ENCODE measurements around the gene PAX2.

The PAX2 gene

DNA sequence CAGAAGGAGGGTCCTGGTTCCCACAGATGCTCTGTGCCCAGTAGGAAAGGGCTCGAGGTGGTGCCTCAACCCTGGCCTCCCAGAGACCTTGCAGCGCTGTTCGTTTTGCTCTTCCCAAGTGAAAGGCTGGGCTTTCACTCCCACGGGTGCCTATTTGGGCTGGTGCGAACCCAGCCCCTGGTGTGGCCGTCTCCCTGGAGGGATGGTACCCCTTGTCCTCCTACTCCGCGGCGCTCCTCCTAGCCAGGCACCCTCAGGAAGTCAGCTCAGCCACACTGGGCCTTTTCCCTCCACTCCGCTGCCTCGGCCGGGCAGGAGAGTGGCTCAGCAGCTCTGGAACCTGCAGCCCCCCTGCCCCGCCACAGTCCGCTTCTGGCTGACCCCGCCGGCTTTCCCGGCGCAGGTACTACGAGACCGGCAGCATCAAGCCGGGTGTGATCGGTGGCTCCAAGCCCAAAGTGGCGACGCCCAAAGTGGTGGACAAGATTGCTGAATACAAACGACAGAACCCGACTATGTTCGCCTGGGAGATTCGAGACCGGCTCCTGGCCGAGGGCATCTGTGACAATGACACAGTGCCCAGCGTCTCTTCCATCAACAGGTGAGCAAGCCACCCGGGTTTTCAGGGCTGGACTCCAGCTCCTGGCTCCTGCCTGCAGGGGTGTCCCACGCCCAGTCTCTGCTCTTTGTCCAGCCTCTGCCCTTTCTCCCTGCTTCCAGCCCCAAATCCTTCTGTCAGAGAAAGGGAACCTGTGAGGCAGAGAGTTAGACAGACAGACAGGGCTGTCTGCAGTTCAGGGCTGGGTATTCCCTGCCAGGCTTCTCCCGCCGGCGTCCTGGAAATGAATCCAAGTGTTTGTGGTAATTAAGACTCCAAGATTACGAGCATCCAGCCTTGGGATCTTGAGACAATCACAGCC, 5.2 kb downstream of the PAX2 start:
- in situ Hi-C loops (cut with HindIII; ENCODE audit: low sequenced_read_pairs): no loop called here

DNA sequence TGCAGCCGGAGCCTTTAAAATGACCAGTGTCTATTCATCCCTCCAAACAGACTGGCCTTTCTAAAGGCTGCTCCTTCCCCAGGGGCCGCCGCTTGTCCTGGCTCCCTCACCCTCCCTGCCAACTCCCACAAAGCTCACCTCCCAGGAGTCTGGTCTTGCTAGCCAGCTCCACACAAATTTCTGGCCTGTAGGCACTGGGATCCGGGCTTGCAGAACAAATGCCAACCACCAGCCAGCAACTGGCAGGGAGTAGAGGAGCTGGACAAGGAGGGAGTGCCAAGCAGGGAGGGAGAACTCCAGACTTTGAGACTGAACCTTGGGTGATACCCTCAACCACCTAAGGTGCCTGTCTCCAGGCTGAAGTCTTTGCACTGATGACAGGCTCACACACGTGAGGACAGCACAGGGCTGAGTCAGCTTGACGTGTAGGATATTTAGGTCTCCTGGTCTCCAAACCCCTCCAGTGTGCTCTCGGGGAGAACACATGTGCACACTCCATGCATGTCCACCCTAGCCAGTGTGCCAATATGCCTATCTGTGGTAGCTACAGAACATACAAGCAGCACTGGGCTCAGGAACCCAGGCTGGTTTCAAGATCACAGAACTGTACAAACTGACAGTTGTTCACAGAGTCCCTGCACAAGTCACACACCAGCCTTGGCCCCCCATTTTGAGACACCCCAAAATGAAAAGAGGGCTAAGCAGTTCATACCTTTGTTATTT, 6.0 kb downstream of the PAX2 start:
- in situ Hi-C loops (cut with HindIII; ENCODE audit: low sequenced_read_pairs): no loop called here

DNA sequence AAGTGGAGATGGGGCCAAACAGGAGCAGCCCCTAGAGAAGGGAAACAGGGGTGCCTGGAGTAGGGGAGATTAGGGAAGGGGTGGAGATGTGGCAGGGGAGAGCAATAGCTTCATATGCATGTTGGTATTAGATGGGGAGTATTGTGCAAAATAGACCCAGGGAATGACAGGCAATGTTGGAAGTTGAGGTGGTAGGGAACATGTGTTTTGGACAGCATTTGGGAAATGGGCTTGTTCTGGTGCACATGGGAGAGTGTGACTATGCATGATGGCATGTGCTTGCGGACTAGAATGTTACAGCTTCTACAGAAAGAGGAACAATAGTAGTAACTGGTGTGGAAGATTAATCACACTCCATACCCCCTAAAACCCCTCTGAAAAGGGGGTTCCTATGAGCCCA, 10.4 kb downstream of the PAX2 start:
- in situ Hi-C loops (cut with HindIII; ENCODE audit: low sequenced_read_pairs): no loop called here

- in situ Hi-C loops (cut with HindIII; ENCODE audit: low sequenced_read_pairs): no loop called here
Measured at GRCh38 chr10:100759331-100759730, 13.9 kb downstream of the PAX2 start.

GRCh38 chr10:100760726-100761125, 15.3 kb downstream of the PAX2 start:
- in situ Hi-C loops (cut with HindIII; ENCODE audit: low sequenced_read_pairs): loop anchor here (5.0 kb wide), 2 partner anchors 42 to 77 kb away; no protein-coding TSS in a partner anchor

DNA sequence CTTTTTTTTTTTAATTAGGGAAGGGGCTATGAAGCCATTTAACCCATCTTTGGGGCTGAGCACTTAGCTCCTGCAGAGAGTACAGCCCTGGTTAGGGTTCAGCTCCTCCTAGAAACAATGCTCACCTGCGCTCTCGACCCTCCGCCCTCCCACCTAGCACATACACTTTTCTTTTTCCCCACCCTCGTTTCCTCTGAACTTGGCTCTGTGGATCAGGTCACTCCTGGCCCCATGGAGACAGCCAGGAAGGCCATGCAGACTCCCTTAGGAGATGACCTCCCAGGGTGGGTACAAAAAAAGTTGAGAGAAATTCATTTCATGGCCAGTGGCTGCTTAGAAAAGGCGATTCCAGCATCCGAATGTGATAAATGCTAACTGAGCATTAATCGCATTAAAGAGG, 15.8 kb downstream of the PAX2 start:
- in situ Hi-C loops (cut with HindIII; ENCODE audit: low sequenced_read_pairs): loop anchor here (5.0 kb wide), 2 partner anchors 41 to 76 kb away; no protein-coding TSS in a partner anchor

- in situ Hi-C loops (cut with HindIII; ENCODE audit: low sequenced_read_pairs): loop anchor here (5.0 kb wide), 2 partner anchors 39 to 74 kb away; no protein-coding TSS in a partner anchor
Measured at GRCh38 chr10:100763043-100763747, 17.8 kb downstream of the PAX2 start.

GRCh38 chr10:100766693-100767421, 21.5 kb downstream of the PAX2 start:
- in situ Hi-C loops (cut with HindIII; ENCODE audit: low sequenced_read_pairs): no loop called here

DNA sequence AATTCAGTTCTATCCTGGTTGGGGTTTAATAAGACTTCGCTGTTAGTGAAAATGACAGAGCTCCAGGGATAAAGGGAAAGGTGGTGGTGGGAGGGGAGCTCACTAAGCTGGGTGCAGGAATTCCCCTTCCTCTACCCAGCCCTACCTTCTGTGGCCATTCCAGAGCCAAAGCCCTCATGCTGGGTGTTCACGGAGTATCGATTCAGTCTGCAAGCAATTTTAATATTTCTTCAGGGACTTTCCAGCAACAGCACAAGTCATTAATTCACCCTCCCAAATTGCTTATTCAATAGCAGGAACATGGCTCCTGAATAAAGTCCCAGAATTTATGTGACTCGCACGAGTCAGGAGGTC, 22.0 kb downstream of the PAX2 start:
- in situ Hi-C loops (cut with HindIII; ENCODE audit: low sequenced_read_pairs): no loop called here

DNA sequence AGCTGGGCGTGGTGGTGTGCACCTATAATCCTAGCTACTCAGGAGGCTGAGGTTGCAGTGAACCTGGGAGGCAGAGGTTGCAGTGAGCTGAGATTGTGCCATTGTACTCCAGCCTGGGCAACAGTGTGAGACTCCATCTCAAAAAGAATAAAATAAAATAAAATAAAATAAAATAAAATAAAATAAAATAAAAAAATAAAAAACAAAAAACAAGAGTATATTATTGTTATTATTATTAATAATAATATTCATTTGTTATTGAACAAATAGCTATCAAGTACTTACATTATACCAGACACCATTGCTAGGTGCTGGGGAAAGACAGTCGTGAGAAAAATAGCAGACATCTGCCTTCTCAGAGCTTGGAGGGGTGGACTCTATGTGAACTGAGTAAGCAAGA, 24.1 kb downstream of the PAX2 start:
- in situ Hi-C loops (cut with HindIII; ENCODE audit: low sequenced_read_pairs): no loop called here

- in situ Hi-C loops (cut with HindIII; ENCODE audit: low sequenced_read_pairs): no loop called here
Measured at GRCh38 chr10:100773646-100774045, 28.3 kb downstream of the PAX2 start.

DNA sequence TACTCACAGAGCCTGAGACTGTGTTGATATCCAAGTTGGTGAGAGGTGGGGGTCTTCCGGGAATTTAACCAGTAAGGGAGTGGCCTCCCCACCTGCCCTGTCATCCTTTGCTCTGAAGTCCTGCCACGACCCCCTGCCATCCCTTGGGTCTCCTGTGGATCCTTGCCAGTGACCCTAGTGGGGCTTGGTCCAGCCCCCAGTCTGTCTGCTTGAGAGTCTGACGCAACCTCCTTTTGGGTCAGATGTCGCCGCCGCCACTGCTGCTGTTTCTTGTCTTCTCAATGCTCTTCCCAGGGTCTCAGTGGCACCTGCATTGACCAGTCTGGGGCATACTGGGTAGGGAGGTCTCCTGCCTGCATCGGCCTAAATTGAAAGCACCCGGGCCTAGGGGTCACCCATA, 28.8 kb downstream of the PAX2 start:
- in situ Hi-C loops (cut with HindIII; ENCODE audit: low sequenced_read_pairs): no loop called here

DNA sequence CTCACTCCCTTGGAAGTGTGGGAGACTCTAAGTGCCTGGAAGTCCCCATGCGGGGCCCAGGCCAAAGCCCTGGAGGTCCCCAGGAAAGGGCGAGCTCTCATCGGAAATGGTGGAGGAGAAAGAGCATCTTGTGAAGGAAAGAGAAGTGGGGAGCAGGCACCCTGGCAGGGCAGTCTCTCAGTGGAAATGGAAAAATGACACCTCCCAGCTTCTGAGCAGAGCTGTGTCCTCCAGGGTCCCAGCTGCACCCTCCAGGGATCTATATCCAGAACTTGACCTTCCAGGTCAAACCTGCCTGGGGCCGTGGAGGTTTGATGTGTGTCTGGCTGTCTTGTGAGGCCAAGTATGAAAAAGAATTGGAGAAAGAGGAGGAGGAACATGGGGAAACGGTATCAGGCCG, 29.5 kb downstream of the PAX2 start:
- in situ Hi-C loops (cut with HindIII; ENCODE audit: low sequenced_read_pairs): no loop called here

GRCh38 chr10:100775386-100775785, 30.0 kb downstream of the PAX2 start:
- in situ Hi-C loops (cut with HindIII; ENCODE audit: low sequenced_read_pairs): no loop called here

DNA sequence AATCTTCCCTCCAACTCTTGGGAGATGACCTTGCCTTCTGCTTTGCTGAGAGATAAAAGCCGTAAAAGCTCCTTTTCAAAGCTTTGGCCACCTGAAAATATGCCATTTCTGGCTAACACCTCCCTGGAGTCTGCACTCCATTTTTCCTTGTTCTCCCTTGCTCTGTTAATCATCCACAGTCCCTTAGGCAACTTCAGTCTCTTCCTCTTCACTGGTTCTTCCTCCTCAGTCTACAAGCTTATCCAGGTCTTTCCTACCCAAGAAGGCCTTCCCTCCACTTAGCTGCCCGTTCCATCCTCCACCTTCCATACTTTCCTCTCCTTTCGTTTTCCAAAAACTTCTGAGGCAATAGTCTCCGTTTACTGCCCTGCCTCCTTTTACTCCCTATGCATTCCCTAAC, 30.5 kb downstream of the PAX2 start:
- in situ Hi-C loops (cut with HindIII; ENCODE audit: low sequenced_read_pairs): no loop called here

GRCh38 chr10:100776671-100777070, 31.3 kb downstream of the PAX2 start:
- in situ Hi-C loops (cut with HindIII; ENCODE audit: low sequenced_read_pairs): no loop called here

DNA sequence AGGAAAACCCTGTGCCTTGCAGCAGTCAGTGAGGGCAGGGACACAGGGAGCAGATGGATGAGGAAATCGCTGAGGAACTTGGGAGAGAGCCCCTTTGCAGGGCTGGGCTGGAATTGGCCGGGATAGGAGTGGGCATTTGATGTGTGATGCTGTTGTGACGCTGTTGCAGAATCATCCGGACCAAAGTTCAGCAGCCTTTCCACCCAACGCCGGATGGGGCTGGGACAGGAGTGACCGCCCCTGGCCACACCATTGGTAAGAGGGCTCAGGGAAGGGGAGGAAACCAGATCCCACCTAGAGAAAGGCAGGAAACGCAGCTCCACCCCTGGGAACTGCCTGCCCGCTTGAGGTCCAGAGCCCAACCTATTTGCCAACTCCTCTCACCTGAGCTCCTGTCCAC, 33.9 kb downstream of the PAX2 start:
- in situ Hi-C loops (cut with HindIII; ENCODE audit: low sequenced_read_pairs): no loop called here

DNA sequence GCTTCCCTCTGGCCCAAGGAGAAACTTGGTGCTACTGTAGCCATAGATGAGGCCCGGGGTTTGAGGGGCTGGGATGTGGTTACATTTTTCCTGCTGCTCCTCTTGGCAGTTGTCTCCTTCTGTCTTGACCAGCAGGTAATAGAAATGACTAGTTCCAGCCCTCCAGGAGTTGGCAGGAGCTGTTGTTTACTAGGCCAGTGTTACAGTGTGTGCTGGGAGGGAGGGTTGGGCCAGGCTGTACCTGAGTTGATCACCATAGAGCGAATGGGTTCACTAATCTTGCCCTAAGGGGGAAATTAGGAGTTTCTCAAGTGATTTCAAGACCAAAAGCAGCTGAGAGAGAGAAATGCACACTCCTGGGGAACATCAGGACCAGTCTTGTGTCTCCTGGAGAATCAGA, 34.9 kb downstream of the PAX2 start:
- in situ Hi-C loops (cut with HindIII; ENCODE audit: low sequenced_read_pairs): no loop called here

DNA sequence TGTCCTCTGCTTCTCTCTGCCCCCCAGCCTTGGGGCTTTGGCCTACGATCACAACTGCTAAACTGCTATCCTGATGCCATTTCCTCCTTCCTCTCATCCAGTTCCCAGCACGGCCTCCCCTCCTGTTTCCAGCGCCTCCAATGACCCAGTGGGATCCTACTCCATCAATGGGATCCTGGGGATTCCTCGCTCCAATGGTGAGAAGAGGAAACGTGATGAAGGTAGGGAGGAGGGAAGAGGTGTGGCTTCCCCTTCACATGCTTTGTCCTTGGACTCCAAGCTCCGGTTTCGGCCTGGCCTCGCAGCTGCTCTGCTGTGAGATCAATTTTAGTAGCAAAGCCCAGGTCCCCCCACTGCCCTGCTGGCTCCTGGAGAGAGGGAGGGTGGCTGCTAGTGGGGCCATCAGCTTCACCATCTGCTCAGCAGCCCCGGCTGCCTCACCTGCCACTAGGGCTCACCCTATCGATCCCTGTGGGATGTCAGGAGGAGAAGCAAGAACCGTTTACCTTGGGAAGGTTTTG, 35.8 kb downstream of the PAX2 start:
- in situ Hi-C loops (cut with HindIII; ENCODE audit: low sequenced_read_pairs): no loop called here

DNA sequence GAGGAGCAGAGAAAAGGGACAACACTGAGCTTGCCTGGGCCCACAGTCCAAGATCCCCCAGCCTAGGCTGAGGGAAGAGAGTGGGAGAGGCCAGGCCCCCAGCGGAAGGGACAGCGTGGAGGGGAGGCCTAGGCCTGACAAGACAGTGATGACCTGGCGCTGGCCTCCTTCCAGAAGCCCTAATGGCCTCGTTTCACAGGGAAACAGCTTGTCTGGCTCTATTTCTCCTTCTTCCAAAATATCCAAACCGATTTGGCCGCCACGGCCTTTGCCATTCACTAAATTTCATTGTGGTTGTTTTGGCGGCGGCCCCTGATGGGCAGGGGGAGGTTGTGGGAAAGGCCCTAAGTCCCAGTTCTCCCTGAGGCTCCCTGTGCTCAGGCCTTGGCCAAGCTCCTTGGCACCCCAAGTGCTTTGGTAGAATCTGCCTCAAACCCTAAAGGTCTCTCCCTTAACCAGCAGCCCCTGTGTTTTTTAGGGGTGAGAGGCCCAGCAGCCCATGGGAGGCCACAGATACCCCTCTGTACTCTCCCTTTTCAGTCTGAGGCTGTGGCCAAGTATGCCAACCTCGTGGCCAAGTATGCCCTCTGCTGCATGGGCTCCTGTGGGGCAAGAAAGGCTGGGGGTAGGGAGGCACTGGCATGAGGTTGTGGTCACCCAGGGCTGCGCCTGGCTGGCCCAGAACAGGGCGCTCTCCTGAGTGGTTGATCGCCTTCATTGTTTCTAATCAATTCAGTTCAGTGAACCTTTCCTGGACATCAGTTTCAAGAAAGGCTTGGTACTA, 37.3 kb downstream of the PAX2 start:
- in situ Hi-C loops (cut with HindIII; ENCODE audit: low sequenced_read_pairs): no loop called here
